Stimulated activated CD8-positive, alpha-beta memory T cell treated with anti-CD3 and anti-CD28 coated beads, Interleukin-12 subunit alpha, Interleukin-12 subunit beta, amount 100 ng/mL, for 4 hours (primary cell): ENCODE results near the gene WDR11.

Source experiments
- DNase-seq: peaks from one replicate; pipeline ENCODE4 v3.0.0-alpha.2; 2020; ENCODE audit warnings: low read depth

Gene WDR11, protein sequence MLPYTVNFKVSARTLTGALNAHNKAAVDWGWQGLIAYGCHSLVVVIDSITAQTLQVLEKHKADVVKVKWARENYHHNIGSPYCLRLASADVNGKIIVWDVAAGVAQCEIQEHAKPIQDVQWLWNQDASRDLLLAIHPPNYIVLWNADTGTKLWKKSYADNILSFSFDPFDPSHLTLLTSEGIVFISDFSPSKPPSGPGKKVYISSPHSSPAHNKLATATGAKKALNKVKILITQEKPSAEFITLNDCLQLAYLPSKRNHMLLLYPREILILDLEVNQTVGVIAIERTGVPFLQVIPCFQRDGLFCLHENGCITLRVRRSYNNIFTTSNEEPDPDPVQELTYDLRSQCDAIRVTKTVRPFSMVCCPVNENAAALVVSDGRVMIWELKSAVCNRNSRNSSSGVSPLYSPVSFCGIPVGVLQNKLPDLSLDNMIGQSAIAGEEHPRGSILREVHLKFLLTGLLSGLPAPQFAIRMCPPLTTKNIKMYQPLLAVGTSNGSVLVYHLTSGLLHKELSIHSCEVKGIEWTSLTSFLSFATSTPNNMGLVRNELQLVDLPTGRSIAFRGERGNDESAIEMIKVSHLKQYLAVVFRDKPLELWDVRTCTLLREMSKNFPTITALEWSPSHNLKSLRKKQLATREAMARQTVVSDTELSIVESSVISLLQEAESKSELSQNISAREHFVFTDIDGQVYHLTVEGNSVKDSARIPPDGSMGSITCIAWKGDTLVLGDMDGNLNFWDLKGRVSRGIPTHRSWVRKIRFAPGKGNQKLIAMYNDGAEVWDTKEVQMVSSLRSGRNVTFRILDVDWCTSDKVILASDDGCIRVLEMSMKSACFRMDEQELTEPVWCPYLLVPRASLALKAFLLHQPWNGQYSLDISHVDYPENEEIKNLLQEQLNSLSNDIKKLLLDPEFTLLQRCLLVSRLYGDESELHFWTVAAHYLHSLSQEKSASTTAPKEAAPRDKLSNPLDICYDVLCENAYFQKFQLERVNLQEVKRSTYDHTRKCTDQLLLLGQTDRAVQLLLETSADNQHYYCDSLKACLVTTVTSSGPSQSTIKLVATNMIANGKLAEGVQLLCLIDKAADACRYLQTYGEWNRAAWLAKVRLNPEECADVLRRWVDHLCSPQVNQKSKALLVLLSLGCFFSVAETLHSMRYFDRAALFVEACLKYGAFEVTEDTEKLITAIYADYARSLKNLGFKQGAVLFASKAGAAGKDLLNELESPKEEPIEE

DNA sequence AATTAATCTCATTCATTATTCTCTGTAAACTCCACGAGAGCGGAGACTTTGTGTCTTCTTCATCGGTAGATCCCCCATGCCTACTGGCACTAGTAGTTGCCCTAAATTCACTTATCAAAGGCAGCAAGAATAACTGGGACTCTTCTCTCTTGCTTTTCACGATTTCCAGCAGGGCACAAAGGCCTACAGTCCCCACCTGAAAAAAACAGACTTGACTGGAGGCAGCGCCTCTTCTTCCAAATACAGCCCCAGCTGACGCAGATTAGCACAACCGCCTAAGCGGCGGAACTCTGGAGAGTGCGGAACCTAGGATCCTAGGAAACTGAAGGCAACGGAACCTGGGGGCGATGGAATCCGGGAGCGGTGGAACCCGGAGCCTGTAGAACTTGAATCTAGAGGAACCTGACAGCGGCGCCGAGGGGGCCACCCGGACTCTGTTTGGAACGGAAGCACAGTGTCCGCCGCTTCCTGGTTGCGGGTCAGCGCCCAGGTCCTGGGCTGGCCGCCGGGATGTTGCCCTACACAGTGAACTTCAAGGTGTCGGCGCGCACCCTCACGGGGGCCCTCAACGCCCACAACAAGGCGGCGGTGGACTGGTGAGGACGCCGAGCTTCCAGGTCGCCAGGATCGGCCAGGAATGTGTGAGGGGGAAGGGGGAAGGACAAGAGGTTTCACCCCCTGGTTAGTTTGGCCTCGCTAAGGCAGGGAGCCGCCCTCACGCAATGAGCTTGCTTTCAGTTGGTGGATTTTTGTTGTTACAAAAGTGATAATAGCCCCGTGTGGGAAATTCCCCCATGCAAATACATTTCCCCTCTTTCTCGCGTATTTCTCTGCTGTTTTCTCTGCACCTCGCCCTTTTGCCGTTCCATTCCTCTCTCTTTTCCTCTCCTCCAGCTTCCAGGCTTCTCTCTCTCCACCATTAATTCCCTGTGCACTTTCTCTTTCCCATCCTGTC lies at the start of gene WDR11:
Gene WDR11, plus strand, starts transcription at position 452 of the 955 bp plus-strand sequence. Its CDS starts 59 bp downstream, at position 511.
- DNase-seq = peak; percentile 48

- DNase-seq = no peak
Observed at GRCh38 chr10:120802935-120803334, 48.2 kb upstream of the WDR11 start.

- no peak for DNase-seq
Observed at GRCh38 chr10:120803972-120804371, 47.2 kb upstream of the WDR11 start.

GRCh38 chr10:120805014-120805812 lies 45.9 kb upstream of the WDR11 start:
- DNase-seq = no peak

DNA sequence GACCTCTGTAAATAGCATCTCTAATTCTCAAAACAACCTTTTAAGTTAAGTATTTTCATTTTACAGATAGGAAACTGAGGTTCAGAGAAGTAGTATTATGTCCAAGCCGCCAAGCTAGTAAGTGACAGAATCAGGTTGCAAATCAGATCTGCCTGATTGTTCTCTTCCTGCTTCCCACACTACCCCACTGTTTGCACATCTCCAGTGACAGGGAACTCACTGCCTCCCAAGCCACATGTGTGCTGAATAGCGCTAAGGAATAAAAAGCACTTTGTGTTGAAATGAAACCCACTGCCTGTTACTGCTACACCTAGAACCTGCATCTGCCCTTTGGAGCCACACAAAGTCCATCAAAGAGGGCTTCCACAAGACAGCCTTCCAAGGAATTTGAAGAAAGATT lies 45.1 kb upstream of the WDR11 start:
- DNase-seq = no peak

DNA sequence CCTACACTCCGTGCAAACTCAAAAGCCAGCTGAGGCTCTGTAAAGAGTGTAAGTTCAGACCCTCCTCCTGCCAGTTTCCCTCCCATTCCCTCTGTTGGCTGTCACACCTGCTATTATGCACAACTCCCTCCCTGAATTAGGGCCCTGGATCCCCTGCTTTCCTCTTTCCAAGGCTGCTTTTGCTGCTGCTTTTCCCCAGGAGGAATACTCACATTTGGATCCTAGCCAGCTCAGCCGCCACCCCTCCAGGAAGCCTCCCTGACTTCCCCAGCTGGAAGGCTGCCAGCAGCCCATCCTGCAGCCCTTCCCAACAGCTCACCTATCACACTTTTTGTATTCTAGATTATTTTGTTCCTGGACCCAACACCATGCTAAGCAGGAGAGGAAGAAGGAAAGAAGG lies 40.9 kb upstream of the WDR11 start:
- DNase-seq = no peak

- DNase-seq = no peak
Observed at GRCh38 chr10:120813085-120813484, 38.1 kb upstream of the WDR11 start.

DNA sequence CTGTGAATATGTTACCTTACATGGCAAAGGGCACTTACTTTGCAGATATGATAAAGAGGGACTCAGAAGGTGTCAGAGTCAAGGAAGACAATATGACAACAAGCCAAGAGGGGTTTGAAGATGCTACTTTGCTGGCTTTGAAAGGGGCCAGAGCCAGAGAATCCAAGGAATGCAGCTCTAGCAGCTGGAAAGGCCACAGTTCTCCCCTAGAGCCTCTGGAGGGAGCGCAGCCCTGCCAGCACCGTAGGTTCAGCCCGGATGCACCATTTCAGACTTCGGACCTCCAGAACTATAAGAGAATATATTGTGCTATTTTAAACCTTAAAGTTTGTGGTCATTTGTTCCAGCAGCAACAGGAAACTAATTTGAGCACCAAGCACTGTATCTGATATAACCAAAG lies 32.9 kb upstream of the WDR11 start:
- DNase-seq = no peak

DNA sequence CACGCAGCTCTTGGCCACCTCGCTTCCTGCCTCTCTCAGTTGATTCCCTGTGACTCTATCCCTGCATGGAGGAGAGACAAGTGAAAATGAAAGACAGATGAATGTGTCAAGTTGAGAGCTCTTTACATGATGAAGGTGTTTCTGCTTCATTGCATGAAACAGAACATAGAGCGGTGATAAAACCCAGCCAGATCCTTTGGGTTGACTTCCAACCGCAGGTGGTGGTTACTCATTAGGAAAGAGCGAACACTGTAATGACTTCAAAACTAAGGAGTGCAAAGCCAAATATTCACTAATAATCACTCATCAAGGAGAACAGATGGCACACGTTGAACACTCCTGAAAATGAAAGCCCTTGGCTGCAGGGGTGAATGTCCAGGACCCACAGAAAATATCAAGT lies 31.8 kb upstream of the WDR11 start:
- no peak for DNase-seq

DNA sequence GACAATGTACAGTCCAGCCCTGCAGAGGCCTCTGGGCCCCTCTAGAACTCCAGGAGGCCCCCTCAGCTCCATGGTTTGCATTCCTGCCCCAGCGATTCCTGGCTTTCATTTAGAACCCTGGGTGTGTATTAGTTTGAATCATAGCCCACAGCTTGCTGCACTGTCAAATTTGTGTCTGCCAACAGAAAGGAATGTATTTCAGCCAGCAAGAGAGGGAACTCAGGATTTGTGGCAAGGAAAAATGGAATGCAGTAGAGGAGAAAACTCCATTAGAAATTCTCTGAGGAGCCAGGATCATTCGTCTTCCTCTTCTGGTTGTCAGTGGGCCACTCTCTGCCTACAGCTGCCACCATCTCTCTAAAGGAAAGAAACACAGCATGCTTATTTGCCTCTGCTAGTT lies 27.9 kb upstream of the WDR11 start:
- no peak for DNase-seq

GRCh38 chr10:120824881-120825309 lies 26.3 kb upstream of the WDR11 start:
- no peak for DNase-seq

GRCh38 chr10:120825878-120826769 lies 25.0 kb upstream of the WDR11 start:
- no peak for DNase-seq

DNA sequence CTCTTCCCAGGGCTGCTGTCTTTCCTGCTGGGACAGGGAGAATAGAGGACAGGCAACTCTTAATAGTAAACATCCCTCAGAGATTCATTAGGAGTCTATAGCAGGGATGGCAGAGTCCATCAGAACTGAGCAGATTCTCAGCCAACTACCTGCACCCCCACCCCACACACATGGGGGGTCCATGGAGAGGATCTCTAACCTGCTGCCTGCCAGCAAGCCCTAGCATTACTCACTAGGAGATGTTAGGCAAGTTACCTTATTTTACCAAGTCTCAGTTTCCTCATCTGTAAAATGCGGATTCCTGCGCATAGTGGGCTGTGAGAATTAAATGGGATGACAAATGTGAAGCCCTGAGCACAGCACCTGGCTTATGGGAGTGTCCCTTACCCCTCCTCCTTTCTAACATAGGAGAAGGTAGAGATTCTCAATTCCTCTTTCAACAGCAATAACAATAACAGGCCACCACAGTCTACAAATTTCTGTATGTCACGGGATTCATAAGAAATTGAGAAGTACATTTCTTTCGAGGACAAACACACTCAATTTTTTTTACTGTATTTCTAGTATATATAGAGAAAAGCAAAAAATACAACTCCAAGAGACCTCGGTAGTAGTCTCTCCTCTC lies 23.8 kb upstream of the WDR11 start:
- no peak for DNase-seq

DNA sequence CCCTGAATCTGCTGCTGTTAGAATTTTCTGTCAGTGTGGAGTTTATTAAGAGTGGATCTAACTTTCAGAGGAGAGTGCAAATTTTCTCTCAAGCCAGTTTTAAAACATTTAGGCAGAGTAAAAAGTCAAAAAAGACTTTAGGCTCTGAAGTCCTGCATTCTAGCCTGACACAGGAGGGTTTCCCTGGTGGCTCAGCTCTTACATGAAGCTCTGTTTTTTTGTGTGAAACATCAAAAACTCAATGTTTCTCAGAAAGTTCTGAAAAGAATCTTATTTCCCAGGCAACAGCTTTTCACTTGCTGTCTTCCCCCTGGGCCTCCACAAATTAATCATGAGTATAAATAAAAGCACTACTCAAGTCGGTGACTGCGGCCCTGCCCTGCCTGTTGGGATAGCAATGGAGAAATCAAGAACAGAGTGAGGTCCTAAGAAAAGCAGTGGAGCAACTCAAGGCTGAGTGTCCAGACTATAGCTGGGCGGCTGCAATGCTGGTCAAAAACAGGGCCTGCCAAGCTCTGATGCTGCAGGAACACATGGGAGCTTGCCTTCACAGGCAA lies 22.3 kb upstream of the WDR11 start:
- DNase-seq = no peak

GRCh38 chr10:120832106-120832505 lies 19.1 kb upstream of the WDR11 start:
- DNase-seq = no peak

- no peak for DNase-seq
Observed at GRCh38 chr10:120833222-120833928, 17.8 kb upstream of the WDR11 start.

GRCh38 chr10:120835603-120836002 lies 15.6 kb upstream of the WDR11 start:
- DNase-seq = no peak

DNA sequence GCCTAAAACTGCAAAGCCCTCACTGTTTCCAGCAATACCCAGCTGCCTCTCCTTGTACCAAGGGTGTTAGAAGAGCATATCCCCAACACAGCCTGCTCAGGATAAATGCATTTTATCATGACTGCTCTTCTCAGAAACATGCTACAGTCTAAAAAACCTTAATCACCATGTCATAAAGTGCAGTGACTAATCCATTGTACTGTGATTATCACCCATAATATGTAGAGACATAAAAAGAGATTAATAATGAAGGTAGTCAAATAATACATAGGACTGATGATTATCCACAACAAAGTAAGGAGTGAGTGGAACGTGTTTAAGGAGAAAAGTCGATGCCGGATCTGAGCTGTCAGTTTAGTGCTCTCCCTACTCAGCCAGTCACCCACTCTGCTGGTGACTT lies 12.2 kb upstream of the WDR11 start:
- DNase-seq = no peak
